8988T (cell line): ENCODE data around the gene SMAD2.

Experiments used
- DNase-seq: peaks from one replicate; pipeline ENCODE4 v3.0.0; 2011

SMAD2 gene

DNA sequence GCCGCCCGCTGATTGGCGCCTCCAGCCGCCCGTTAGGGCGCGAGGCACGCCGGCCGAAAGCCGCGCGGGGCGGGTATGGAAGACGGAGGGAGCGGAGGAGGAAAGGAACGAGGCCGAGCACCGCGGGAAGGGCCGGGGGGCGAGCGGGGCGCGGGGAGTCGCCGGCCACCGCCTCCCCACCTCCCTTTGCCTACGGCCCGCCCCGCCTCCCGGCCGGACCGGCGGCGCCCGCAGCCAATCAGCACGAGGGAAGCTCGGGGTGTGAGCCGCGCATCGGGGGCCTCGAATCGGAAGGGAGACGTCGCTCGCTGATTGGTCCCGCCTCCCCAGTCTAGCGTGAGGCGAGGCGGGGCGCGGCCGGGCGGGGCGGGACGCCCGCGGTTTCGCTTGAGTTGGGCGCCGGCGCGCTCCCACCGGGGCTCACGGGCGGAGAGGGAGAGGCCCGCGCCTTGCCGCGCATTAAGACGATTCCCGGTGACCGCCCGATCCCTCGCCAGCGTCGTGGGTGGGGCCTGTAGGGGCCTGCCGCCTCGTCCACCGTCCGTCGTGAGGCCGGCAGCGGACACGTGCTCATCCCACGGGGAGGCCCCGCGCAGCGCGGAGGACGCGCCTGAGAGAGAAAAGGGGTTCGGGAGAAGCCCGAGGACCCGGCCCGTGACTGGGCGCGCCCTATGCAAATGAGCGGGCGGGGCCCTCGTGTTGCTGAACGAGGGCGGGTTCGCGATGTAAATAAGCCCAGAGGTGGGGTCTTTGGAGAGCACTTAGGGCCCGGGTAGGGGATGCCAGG is 665 bp upstream of the SMAD2 start:
- DNase-seq, result peak; percentile 67

GRCh38 chr18:47929681-47930198 is 719 bp downstream of the SMAD2 start:
- no peak for DNase-seq

GRCh38 chr18:47928466-47928865 is 2.0 kb downstream of the SMAD2 start:
- DNase-seq, result no peak

DNA sequence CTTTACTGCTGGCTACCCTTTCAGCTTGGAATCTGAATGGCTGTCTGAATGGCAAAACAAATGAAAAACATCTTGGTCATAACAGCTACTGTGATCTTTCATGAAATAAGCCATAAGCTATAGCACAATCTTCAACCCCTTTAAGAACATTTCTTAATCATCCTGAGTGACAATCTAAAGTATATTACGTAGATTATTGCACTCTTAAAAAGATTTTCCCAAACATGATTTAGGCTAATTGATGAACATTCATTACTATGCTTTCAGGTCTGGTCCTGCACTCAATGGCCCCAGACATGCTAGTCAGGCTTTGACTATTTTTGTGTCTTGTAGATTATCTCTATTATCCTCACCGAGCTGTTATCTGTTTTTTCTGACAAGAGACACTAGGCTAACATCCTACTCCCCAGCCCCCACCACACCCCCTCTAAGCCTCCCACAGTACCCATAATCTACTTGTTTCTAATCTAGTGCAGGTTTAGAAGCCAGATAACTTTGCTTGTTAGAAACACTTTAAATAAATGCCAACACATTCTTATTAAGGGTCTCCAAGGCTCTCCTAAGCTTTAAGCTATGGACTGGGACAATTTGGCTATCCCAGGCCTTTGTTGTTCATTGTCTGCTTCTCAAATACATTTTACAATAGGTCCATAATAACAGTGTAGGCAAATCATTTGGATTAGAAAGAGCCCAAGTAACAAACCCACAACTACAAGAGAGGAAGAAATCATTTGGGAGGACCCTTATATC is 4.2 kb downstream of the SMAD2 start:
- no peak for DNase-seq

GRCh38 chr18:47919916-47920315 is 10.5 kb downstream of the SMAD2 start:
- DNase-seq, result no peak

- no peak for DNase-seq
Measured at GRCh38 chr18:47917923-47918610, 12.4 kb downstream of the SMAD2 start.

DNA sequence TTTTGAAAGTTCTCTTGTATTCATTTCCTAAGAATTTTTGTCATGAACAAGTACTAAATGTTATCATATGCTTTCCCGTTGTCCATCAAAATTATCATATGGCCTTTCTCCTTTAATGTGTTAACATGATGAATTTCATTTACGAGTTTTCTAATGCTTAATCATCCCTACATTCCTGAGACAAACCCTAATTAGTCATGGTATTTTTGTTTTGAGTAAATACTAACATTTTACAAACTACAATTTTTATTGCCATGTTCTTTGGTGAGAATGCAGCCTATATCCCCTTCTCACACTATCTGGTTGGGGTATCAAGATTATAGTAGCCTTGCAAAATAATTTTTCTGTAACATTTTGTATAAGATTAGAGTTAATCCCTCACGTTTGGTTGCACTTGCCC is 14.5 kb downstream of the SMAD2 start:
- no peak for DNase-seq

DNA sequence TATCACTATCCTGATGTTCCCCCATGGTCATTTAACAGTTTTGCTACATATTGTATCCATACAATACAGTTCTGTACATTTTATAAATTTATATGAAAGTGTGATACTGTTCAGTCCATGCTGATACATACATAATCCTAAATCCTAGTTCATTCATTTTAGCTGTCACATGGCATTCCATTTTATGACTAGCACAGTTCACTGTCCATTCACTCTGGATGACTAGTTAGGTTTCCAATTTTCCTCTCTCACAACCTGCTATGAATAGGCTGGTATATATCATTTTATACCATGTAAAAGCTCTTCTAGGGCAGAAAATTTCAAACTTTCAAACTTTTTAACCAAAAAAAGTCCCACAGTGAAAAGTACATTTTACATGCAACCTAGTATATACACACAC is 15.2 kb downstream of the SMAD2 start:
- DNase-seq, result no peak

- DNase-seq, result no peak
Measured at GRCh38 chr18:47912794-47913585, 17.5 kb downstream of the SMAD2 start.

- no peak for DNase-seq
Measured at GRCh38 chr18:47912343-47912742, 18.1 kb downstream of the SMAD2 start.

GRCh38 chr18:47911877-47912276 is 18.6 kb downstream of the SMAD2 start:
- no peak for DNase-seq

- DNase-seq, result no peak
Measured at GRCh38 chr18:47909484-47909883, 21.0 kb downstream of the SMAD2 start.

DNA sequence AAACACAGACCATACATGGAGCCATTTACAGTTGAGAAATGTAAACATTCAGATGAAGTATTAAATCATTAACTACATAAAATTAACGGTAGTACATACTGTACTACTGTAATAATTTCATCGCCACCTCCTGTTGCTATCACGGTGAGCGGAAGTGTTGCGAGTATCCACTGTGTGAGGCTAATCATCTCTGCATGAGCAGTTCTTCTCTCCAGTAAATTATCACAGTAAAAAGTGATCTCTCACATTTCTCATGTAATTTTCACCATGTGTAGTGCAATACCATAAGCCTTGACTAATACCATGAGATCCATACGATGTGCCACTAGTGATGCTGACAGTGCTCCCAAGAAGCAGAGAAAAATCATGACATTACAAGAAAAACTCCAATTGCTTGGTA is 21.9 kb downstream of the SMAD2 start:
- no peak for DNase-seq

DNA sequence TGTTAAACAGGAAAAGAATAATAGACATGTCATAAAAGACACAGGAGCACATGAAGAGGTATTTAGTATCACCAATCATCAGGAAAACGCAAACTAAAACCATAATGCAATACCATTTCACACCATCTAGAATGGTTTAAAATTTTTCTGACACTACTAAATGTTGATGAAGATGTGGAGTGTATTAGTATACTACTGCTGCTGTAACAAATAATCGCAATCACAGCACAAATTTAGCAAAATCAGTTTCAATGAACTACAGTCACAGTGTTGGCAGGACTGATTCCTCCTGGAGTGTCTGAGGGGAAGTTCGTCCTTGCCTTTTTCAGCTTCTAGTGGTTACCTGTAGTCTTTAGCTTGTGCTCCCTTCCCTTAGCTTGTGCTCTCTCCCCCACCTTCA is 24.1 kb downstream of the SMAD2 start:
- no peak for DNase-seq

DNA sequence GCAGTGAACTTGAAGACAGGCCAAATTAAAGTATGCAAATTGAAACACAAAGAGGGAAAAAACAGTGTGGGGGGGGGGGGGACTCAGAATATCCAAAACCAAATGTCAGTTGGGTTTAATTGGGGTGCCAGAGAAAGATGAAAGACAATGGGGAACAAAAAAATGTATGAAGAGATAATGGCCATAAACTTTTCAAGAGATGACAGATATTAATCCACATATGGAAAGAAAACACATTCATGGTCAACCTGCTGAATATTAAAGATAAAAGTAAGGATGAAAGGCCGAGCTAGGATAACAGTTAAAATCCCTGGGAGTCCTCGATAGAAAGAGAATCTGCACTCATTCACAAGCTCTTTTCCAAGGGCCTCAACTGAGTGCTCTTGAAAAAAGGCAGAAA is 26.6 kb downstream of the SMAD2 start:
- DNase-seq, result no peak

DNA sequence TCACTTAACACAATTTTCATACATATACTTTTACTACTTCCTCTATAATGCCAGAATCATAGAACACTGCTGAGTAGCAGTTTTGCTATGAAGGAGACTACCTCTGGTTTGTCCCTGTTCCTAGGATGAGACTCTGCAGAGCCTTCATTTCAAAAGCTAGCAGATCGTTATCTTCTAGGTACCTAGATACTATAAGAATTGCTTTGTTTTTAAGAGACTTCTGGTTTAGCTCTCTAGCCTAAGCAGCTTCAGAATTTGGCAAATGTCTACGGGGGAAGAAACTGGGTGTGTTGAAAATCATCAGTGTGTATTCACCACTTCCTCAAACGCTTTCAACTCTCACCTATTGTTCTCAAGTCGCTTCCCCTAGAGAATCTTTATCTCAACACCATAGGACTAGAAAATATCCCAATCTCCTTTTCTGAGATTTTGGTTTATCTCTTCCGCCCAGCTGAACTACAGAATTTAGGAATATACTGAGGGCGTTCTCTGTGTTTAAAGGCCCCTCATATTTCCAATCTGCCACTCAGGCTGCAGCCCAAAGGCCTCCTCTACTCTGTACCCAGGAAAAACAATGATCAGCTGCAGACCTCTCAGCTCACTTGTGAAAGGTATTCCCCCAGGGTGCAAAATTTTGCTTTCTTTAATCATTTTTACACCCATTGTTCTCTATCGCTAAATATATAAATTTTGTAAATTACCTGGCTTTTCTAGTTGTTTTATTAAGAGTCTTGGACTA is 28.7 kb downstream of the SMAD2 start:
- DNase-seq, result no peak

DNA sequence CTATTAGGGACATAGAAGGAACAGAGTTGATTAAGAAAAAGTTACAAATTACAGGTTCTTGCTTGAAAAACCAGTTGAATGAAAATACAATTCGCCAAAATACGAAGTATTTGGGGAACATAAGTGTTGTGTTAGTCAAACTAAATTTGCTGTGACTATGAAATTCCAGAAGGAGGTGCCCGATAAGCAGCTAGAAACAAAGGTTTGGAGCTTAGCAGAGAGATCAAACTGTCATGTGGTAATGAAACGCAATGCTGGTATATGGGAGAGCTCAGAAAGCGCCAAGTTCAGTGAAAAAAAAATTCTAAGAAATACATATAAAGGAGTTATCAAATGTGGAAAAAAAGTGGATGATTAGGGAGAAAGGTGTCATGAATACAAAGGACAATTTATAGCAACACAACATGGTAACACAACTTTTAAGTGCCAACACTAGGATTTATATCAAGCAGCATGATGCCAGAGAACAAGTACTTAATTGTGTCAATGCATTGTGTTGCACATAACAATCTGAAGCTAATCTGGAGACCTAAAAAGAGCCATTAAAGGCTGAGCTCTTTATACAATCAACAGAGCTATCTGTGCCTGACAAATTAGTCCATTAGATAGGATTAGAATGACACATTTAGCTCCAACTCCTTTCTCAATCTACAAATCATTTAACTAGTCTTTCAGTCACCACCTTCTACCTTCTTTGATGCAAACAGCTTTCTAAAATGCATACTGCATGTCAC is 31.2 kb downstream of the SMAD2 start:
- DNase-seq, result no peak

- no peak for DNase-seq
Measured at GRCh38 chr18:47898696-47899095, 31.8 kb downstream of the SMAD2 start.

DNA sequence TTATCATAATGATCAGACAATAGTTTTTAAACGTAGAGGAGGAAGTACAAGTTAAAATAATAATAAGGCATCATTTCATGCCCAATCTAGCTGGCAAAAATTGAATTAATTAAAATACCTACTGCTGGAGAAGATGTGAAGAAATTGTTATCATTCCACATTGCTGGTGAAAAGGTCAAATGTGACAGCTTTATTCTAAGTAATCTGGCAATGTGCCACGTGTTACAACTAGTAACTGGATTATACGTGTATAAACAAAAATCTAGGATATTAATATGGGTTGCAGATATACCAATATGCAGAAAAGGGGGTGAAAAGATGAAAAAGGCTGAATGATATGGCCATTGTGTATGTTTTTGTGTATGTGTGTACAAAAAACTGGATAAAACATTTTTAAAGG is 32.4 kb downstream of the SMAD2 start:
- no peak for DNase-seq

DNA sequence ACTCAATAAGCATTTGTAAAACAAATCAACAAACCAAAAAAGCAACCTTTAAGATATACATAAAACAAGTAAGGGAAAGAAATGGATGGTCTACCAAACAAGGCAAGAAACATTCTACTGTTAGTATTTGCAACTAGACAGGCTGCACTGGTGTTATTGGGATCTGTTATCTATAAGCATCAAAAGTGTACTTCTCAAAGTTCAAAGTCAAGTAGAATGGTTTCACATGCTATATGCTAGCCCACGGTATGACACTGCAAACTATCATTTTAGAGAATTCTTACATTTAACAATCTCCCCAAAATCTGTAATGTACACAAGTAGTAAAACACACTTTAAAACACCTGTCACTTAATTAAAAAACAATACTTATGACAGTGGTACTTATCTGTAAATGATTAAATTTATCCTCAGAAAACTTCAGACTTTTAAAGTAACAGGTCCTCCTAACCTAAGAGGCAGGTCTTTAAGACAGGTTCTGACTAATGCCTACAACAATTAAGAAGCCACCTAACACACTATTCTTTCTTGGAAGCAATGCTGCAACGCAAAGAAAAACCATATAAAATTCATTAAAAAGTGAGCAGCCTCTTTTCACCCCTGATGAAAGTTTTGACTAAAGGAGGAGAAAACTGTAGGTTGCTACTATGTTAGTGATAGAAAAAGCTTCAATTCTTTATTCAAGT is 34.8 kb downstream of the SMAD2 start:
- DNase-seq, result no peak
